ENCODE data around the gene GCHFR. TPM values are rescaled to one million over a fixed set of nuclear protein-coding genes. Genes with fewer than 3 reads are reported as not detected.
A peak's percentile ranks its signal among the peaks of the same experiment; 100 is the strongest.

The GCHFR gene
- total and polyA plus RNA-seq, 2 donors (not counting 3 experiments of a cell fraction or from before 2014, with no cell fraction given) = 6.3 to 14.2 TPM

DNA sequence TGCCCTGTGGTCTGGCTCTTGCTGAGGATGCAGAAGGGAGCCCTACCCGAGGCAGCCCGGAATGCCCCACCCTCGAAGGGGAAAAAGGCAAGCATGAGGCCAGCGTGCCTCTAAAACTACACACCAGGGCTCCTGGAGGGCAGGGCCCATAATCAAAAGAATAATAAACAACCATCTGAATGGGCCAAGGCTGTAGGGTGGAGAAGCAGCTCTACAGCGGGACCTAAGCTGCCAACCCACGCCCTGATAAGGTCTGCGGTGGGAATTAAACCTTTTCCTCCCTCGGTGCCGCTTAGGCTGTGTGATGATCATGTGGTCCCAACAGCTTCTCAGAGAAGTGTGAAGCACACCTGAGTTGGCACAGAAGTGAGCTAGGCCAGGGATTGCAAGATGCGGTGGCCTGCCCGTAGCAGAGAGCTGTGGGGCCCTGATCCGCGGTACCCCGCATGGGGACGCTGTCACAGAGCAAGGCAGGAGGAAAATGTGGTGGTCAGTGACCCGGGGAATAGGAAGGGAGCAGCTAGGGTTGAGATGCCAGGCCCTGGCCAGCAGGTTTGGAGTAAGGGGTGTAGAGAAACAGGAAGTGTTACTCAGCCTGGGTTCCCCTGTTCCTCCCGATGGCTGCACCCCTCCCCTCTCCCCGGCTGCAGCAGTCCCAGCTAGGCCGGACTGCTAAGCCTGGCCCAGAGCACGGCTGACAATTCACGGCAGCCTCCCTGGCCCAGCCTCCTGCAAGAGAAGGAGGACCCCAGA, 4.8 kb downstream of the GCHFR start:
- Histone ChIP-seq H3K4me1 (ENCODE audit: control insufficient read depth, extremely low read depth, insufficient read depth, low read length) (peaks cover 35% of the 10 kb centered on the region), H4K20me1 (replicated peaks; ENCODE audit: control insufficient read depth, extremely low read depth, insufficient read depth, low read length) (no peaks in the 10 kb centered on the region), H3K9me3 (replicated peaks; ENCODE audit: control insufficient read depth, insufficient read depth, low read length) (no peaks in the 10 kb centered on the region), H3K9ac (replicated peaks; ENCODE audit: extremely low read depth, insufficient read depth, low read length) (peak overlapping the region; percentile 24), H3K27ac (ENCODE audit: insufficient read depth, low read depth, low read length) (peak overlapping the region; percentile 46), H3K9me1 (replicated peaks; ENCODE audit: control insufficient read depth, extremely low read depth, insufficient read depth, low read length) (no peaks in the 10 kb centered on the region), H3K27me3 (ENCODE audit: control insufficient read depth in 2 of 2, insufficient read depth in 2 of 2, low read length in 2 of 2) (no peaks in the 10 kb centered on the region), H3K36me3 (ENCODE audit: control insufficient read depth in 2 of 2, extremely low read depth in 1 of 2, insufficient read depth in 2 of 2, low read length in 2 of 2) (peaks cover 0 to 7% of the 10 kb centered on the region in 2 experiments), H2AFZ (ENCODE audit: low read depth, low read length) (peak overlapping the region; percentile 57), H3K4me3 (replicated peaks in 1 of 3; ENCODE audit: insufficient read depth in 1 of 3, low read depth in 1 of 3, low read length in 3 of 3) (no peak overlapping the region), H3K79me2 (ENCODE audit: control insufficient read depth, insufficient read depth, low read length) (no peaks in the 10 kb centered on the region), H3K4me2 (ENCODE audit: insufficient read depth, low read length) (peak overlapping the region; percentile 57)
- CTCF ChIA-PET = interaction anchor here (0.8 to 2.7 kb wide), 10 partner anchors 10 to 335 kb away, joined by 3 to 22 read pairs (median 6); partner anchors contain the start of gene VPS18
- no TSS peak for BruUV-seq (replicated peaks)
- dilution Hi-C loops (cut with MboI; ENCODE audit: extremely low pct_ligation_motif_present, low sequenced_read_pairs) (no loop called here), intact Hi-C loops (cut with micrococcal nuclease) (loop anchor here (1.0 to 2.0 kb wide), 4 partner anchors 13 to 39 kb away; partner anchors contain the start of genes DNAJC17, RMDN3 and ZFYVE19)
- peak; percentile 77 for FAIRE-seq
- POLR2A ChIA-PET = interaction anchor here (0.8 kb wide), 1 partner anchor 22 kb away, joined by 6 read pairs; no protein-coding TSS in a partner anchor
- DNase-seq (ENCODE audit: low read depth, low spot score) = peak; percentile 41
- TF ChIP-seq CTCF (IDR thresholded peaks at IDR 0.05; ENCODE audit: extremely low read depth in 1 of 2, insufficient read depth in 1 of 2, low read depth in 1 of 2, low read length in 2 of 2) = peak; percentile 21 to 25
- TF ChIP-seq EZH2 (IDR thresholded peaks at IDR 0.05; ENCODE audit: borderline replicate concordance, low read depth, low read length, severe bottlenecking) = no peak
- no peak for TF ChIP-seq GATA2 (IDR thresholded peaks at IDR 0.05; ENCODE audit: insufficient read depth, insufficient read length, low read depth, low read length)
- no peak for TF ChIP-seq FOS (IDR thresholded peaks at IDR 0.05; ENCODE audit: borderline replicate concordance, insufficient read depth, low read length)
- no peak for TF ChIP-seq POLR2A (IDR thresholded peaks at IDR 0.05; ENCODE audit: low read depth, low read length)
- no peak for TF ChIP-seq JUN (IDR thresholded peaks at IDR 0.05; ENCODE audit: borderline replicate concordance, insufficient read depth, insufficient read length, low read depth)
- TF ChIP-seq, protein P1, sequence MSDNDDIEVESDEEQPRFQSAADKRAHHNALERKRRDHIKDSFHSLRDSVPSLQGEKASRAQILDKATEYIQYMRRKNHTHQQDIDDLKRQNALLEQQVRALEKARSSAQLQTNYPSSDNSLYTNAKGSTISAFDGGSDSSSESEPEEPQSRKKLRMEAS (IDR thresholded peaks at IDR 0.05; ENCODE audit: insufficient read depth, insufficient read length) = no peak
